ENCODE measurements around the gene PDIA6.

DNA sequence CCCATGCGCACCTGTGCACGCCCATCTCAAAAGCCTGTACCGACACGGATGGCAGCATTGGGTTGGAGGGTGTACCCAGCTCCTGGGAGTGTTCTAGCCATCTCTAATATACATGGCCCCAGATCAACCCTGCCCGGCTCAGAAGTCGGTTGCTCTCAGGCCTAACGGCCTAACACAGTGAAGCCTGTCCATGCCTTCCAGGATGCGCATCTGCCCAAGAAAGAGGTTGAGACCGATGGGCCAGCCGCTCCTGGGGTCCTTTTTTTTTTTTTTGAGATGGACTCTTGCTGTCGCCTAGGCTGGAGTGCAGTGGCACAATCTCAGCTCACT, 32.1 kb downstream of the PDIA6 start:
- TF ChIP-seq POLR2AphosphoS5 (IDR thresholded peaks at IDR 0.05; ENCODE audit: low read depth, low read length) (no peak), REST (IDR thresholded peaks at IDR 0.05; ENCODE audit: insufficient read depth in 1 of 2, low read depth in 2 of 2, low read length in 1 of 2) (no peak), CTCF (IDR thresholded peaks at IDR 0.05) (no peak)
